ENCODE data around the gene P2RY13. TPM values are rescaled to one million over a fixed set of nuclear protein-coding genes. Genes with fewer than 3 reads are reported as not detected.

The P2RY13 gene
- total and polyA plus RNA-seq, 12 donors = 0.66 to 6.0 (median 2.3) TPM

DNA sequence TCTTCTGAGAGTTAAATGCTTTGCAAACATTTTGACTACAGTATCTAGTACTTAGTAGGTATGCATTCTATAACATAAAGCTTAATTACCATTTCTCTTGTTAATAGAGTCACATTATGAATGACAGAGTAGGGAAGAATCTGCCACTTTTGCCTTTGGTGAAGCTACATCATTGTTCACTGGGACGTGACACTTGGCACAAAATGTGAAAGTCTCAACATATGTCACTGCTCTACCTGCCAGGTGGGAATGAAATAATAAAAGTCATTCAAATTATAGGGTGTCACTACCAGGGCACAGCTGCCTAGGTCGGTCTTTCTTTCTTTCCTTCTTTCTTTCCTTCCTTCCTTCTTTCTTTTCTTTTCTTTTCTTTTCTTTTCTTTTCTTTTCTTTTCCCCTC, 30.3 kb downstream of the P2RY13 start:
- Histone ChIP-seq H3K36me3 (replicated peaks in 1 of 2) (no peaks in the 10 kb centered on the region), H3K27me3 (no peaks in the 10 kb centered on the region), H3K9me3 (replicated peaks in 1 of 3) (no peaks in the 10 kb centered on the region), H3K4me3 (no peak overlapping the region), H3K27ac (no peak overlapping the region), H3K4me1 (replicated peaks in 1 of 2) (no peaks in the 10 kb centered on the region)
- no peak for DNase-seq
- intact Hi-C loops (cut with DNase I) = no loop called here
- WGBS, 4 donors = 90 to 97% (median 94%) methylated on average over 2 of the region's 2 CpGs
- TF ChIP-seq, protein P1, sequence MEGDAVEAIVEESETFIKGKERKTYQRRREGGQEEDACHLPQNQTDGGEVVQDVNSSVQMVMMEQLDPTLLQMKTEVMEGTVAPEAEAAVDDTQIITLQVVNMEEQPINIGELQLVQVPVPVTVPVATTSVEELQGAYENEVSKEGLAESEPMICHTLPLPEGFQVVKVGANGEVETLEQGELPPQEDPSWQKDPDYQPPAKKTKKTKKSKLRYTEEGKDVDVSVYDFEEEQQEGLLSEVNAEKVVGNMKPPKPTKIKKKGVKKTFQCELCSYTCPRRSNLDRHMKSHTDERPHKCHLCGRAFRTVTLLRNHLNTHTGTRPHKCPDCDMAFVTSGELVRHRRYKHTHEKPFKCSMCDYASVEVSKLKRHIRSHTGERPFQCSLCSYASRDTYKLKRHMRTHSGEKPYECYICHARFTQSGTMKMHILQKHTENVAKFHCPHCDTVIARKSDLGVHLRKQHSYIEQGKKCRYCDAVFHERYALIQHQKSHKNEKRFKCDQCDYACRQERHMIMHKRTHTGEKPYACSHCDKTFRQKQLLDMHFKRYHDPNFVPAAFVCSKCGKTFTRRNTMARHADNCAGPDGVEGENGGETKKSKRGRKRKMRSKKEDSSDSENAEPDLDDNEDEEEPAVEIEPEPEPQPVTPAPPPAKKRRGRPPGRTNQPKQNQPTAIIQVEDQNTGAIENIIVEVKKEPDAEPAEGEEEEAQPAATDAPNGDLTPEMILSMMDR (IDR thresholded peaks at IDR 0.05) = no peak
- TF ChIP-seq POLR2A (IDR thresholded peaks at IDR 0.05) = no peak

DNA sequence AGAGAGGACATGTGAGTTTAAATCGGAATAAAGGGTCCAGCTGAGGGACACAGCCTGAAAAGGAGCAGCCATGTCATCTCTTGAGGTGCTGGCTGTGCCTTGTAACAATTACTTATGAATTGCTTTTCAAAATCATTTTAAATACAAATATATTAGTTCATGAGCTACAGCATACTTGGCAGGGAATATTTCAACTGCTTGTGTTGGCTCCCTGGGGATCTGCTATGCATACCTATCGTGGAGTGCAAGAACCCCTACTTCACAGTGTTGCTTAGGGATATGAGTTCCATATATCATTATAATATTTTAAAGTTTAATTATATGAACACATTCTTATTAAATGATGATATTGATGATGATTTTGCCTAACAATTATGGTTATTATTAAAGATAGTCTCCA, 31.9 kb downstream of the P2RY13 start:
- Histone ChIP-seq H3K27ac (no peak overlapping the region), H3K9me3 (replicated peaks in 1 of 3) (no peaks in the 10 kb centered on the region), H3K4me3 (no peak overlapping the region), H3K27me3 (no peaks in the 10 kb centered on the region), H3K36me3 (replicated peaks in 1 of 2) (no peaks in the 10 kb centered on the region), H3K4me1 (replicated peaks in 1 of 2) (no peaks in the 10 kb centered on the region)
- 42 to 88% (median 68%) methylated on average over 2 of the region's 2 CpGs for WGBS, 4 donors
- TF ChIP-seq, protein P1 (IDR thresholded peaks at IDR 0.05) = no peak
- TF ChIP-seq POLR2A (IDR thresholded peaks at IDR 0.05) = no peak
- intact Hi-C loops (cut with DNase I) = no loop called here
- no peak for DNase-seq

GRCh38 chr3:151296226-151296625, 33.1 kb downstream of the P2RY13 start:
- WGBS, 4 donors = 78 to 94% (median 91%) methylated on average over 3 of the region's 3 CpGs
- Histone ChIP-seq H3K4me3 (no peak overlapping the region), H3K4me1 (replicated peaks in 1 of 2) (no peaks in the 10 kb centered on the region), H3K27me3 (no peaks in the 10 kb centered on the region), H3K27ac (no peak overlapping the region), H3K36me3 (replicated peaks in 1 of 2) (no peaks in the 10 kb centered on the region), H3K9me3 (replicated peaks in 1 of 3) (no peaks in the 10 kb centered on the region)
- DNase-seq = no peak
- intact Hi-C loops (cut with DNase I) = no loop called here
- no peak for TF ChIP-seq POLR2A (IDR thresholded peaks at IDR 0.05)
- TF ChIP-seq, protein P1 (IDR thresholded peaks at IDR 0.05) = no peak

DNA sequence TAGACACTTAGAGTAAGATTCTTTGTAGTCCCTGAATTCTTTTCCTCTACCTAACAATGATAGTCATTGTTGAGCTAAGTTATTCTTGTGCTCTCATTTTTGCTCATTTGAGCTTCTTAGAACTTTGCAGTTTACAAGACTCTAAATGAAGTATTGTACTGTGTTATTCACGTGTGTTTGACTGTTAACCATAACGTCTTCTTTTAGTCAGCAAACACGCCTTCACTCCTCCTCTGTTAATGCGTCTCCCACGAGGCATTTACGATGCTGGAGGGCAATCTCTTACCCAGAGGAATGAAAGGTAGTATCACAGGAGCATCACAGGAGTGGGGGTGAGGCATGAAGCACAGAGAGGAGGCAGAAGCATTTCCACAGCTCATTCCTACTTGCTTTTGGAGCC, 36.2 kb downstream of the P2RY13 start:
- Histone ChIP-seq H3K4me3 (no peak overlapping the region), H3K4me1 (replicated peaks in 1 of 2) (no peaks in the 10 kb centered on the region), H3K27me3 (no peaks in the 10 kb centered on the region), H3K9me3 (replicated peaks in 1 of 3) (no peaks in the 10 kb centered on the region), H3K36me3 (replicated peaks in 1 of 2) (no peaks in the 10 kb centered on the region), H3K27ac (no peak overlapping the region)
- TF ChIP-seq, protein P1 (IDR thresholded peaks at IDR 0.05) = no peak
- TF ChIP-seq POLR2A (IDR thresholded peaks at IDR 0.05) = no peak
- 79 to 84% (median 82%) methylated on average over 6 of the region's 6 CpGs for WGBS, 4 donors
- intact Hi-C loops (cut with DNase I) = no loop called here
- DNase-seq = no peak
